Activated CD8-positive, alpha-beta memory T cell treated with anti-CD3 and anti-CD28 coated beads, Interleukin-2, amount 10 ng/mL, durations not matched to agents 7 days and 5 days (primary cell): ENCODE results near the gene THAP10. TPM values are rescaled to one million over a fixed set of nuclear protein-coding genes. Genes with fewer than 3 reads are reported as not detected.
"Not testable (repeated sequence)": the region's sequence is repeated elsewhere in the genome, so short reads cannot be mapped to it uniquely, and the experiment has no call there.

ENCODE experiments used
- ATAC-seq: fragments of 150-1000 bp; cut with Tn5 transposase; one replicate; pipeline ENCODE4 v1.10.0; 2021; ENCODE audit warnings: moderate library complexity
- CTCF ChIA-PET: fragments of 350-600 bp; sonication (Branson Sonifier 250); formaldehyde crosslinking; loops from one replicate; lab custom pipeline; 2021; ENCODE audit warnings: antibody characterized with exemption; lab: Charles Lee
- DNase-seq: peaks from one replicate; pipeline ENCODE4 v3.0.0-alpha.2; 2020
- H3K27ac Mint-ChIP-seq: one replicate; pipeline ENCODE4 v1.8.0; 2021; ENCODE audit warnings: mild to moderate bottlenecking, mixed read lengths
- H3K27me3 Mint-ChIP-seq: one replicate; pipeline ENCODE4 v1.8.0; 2021; ENCODE audit warnings: mixed read lengths
- H3K36me3 Mint-ChIP-seq: one replicate; pipeline ENCODE4 v1.8.0; 2021; ENCODE audit warnings: mild to moderate bottlenecking, mixed read lengths
- H3K4me1 Mint-ChIP-seq: one replicate; pipeline ENCODE4 v1.8.0; 2021; ENCODE audit warnings: mixed read lengths
- H3K4me3 Mint-ChIP-seq: one replicate; pipeline ENCODE4 v1.8.0; 2021; ENCODE audit warnings: mild to moderate bottlenecking, moderate library complexity, mixed read lengths
- H3K9me3 Mint-ChIP-seq: one replicate; pipeline ENCODE4 v1.8.0; 2022; ENCODE audit warnings: low read depth, mixed read lengths
- total RNA-seq, 2 experiments: library from RNA; stranded (reverse); gene quantifications; one replicate each; pipeline ENCODE4 v1.2.3, GENCODE V29; 2021

The THAP10 gene
- total RNA-seq, 2 experiments from 2014 or later: 0.20 to 0.47 TPM

GRCh38 chr15:70910958-70911357, 18.7 kb upstream of the THAP10 start:
- Mint-ChIP-seq H3K36me3 (no peaks in the 10 kb centered on the region), H3K27ac (no peak overlapping the region), H3K9me3 (peaks cover 7% of the 10 kb centered on the region), H3K4me3 (no peak overlapping the region), H3K4me1 (no peaks in the 10 kb centered on the region), H3K27me3 (peaks cover 13% of the 10 kb centered on the region)
- CTCF ChIA-PET: no interaction called here
- DNase-seq (no peak), ATAC-seq (no peak)

GRCh38 chr15:70907784-70908471, 15.7 kb upstream of the THAP10 start:
- Mint-ChIP-seq H3K9me3 (peaks cover 7% of the 10 kb centered on the region), H3K4me1 (no peaks in the 10 kb centered on the region), H3K36me3 (no peaks in the 10 kb centered on the region), H3K27ac (no peak overlapping the region), H3K27me3 (peaks cover 6% of the 10 kb centered on the region), H3K4me3 (no peak overlapping the region)
- DNase-seq (no peak), ATAC-seq (no peak)
- CTCF ChIA-PET: interaction anchor here (1.1 kb wide), 1 partner anchor 25 kb away, joined by 3 read pairs; no protein-coding TSS in a partner anchor

- Mint-ChIP-seq H3K4me1 (no peaks in the 10 kb centered on the region), H3K27me3 (peaks cover 6% of the 10 kb centered on the region), H3K4me3 (no peak overlapping the region), H3K27ac (no peak overlapping the region), H3K9me3 (peaks cover 7% of the 10 kb centered on the region), H3K36me3 (no peaks in the 10 kb centered on the region)
- ATAC-seq: no peak
- no peak for DNase-seq
- CTCF ChIA-PET: interaction anchor here (0.9 to 1.1 kb wide), 3 partner anchors 9 to 24 kb away, joined by 3 read pairs; no protein-coding TSS in a partner anchor
These were observed 14.6 kb upstream of the THAP10 start for GRCh38 chr15:70906842-70907241.

- Mint-ChIP-seq H3K4me3 (no peak overlapping the region), H3K27me3 (peaks cover 11% of the 10 kb centered on the region), H3K4me1 (no peaks in the 10 kb centered on the region), H3K36me3 (no peaks in the 10 kb centered on the region), H3K9me3 (peaks cover 2% of the 10 kb centered on the region), H3K27ac (no peak overlapping the region)
- ATAC-seq: no peak
- no peak for DNase-seq
- CTCF ChIA-PET: no interaction called here
These were observed 9.9 kb upstream of the THAP10 start for GRCh38 chr15:70902107-70902506.

DNA sequence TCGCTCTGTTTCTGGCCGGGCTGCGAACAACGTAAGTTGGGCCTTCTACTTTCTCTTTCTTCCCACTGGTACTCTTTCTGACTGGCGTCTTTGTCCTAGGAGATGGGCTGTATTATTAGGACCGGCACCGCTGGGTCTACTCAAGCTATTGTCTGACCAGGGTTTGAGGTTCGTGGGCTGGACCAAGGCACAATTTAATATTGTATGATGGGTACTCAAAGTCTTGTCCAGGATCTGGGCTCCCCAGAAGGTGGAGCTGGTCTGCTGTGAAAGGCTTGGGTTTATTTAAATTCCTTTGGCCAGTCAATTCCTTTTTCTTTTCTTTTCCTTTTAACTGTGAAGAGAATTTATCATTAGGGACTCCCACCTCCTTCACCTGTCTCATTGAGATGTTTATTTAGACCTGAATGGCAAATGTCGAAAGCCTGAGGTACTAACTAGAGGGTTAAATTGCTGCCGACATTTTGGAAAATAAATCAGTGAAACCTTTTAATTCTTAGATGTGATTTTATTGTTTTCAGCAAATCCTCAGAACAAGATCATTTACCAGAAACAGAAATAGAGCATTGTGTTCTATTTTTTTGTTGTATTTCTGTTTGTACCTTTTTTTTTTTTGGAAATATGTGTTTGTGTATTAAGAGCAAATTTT, 803 bp upstream of the THAP10 start:
- DNase-seq (no peak), ATAC-seq (no peak)
- H3K36me3 Mint-ChIP-seq: no peaks in the 10 kb centered on the region

GRCh38 chr15:70882361-70882760, 9.9 kb downstream of the THAP10 start:
- no peaks in the 10 kb centered on the region for H3K9me3 Mint-ChIP-seq
- DNase-seq (no peak), ATAC-seq (no peak)
- CTCF ChIA-PET: interaction anchor here (1.1 kb wide), 1 partner anchor 25 kb away, joined by 3 read pairs; no protein-coding TSS in a partner anchor
- no peak overlapping the region for H3K27ac Mint-ChIP-seq
- no peaks in the 10 kb centered on the region for H3K36me3 Mint-ChIP-seq
- no peak overlapping the region for H3K4me3 Mint-ChIP-seq
- peaks cover 2% of the 10 kb centered on the region for H3K4me1 Mint-ChIP-seq
- peaks cover 49% of the 10 kb centered on the region for H3K27me3 Mint-ChIP-seq

More for the DNA sequence above, 803 bp upstream of the THAP10 start:
- Mint-ChIP-seq H3K27me3 (peaks cover 64% of the 10 kb centered on the region), H3K4me3 (peak overlapping the region; percentile 76), H3K9me3 (no peaks in the 10 kb centered on the region), H3K27ac (peak overlapping the region; percentile 52), H3K4me1 (peaks cover 12% of the 10 kb centered on the region)
- CTCF ChIA-PET: no interaction called here

GRCh38 chr15:70880781-70881180, 11.5 kb downstream of the THAP10 start:
- no peak for ATAC-seq
- Mint-ChIP-seq H3K27ac (no peak overlapping the region), H3K27me3 (peaks cover 58% of the 10 kb centered on the region), H3K4me3 (no peak overlapping the region), H3K4me1 (peaks cover 2% of the 10 kb centered on the region), H3K36me3 (no peaks in the 10 kb centered on the region), H3K9me3 (no peaks in the 10 kb centered on the region)
- CTCF ChIA-PET: no interaction called here
- DNase-seq: no peak

GRCh38 chr15:70879401-70879800, 12.8 kb downstream of the THAP10 start:
- Mint-ChIP-seq H3K27ac (no peak overlapping the region), H3K4me1 (peaks cover 2% of the 10 kb centered on the region), H3K36me3 (no peaks in the 10 kb centered on the region), H3K9me3 (no peaks in the 10 kb centered on the region), H3K27me3 (peaks cover 65% of the 10 kb centered on the region), H3K4me3 (no peak overlapping the region)
- DNase-seq: no peak
- CTCF ChIA-PET: no interaction called here
- ATAC-seq: no peak

DNA sequence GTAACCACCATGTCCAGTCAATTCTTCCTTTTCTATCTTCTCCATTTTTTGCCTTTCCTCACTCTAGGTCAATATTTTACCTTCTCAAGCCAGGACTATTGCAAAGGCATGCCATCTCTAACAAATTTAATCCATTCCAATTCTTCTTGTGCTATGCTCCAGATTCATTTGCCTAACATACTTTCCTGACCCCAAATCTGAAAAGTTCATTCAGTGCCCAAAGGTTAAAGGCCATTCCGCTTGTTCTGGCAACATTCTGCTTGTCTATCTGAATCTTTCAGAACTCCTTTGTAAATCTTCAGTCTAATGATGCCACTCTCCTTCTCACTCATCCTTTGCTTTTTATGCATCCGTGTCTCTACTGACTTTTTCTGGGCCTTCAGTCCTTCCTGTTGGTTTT, 15.6 kb downstream of the THAP10 start:
- no peak for DNase-seq

DNA sequence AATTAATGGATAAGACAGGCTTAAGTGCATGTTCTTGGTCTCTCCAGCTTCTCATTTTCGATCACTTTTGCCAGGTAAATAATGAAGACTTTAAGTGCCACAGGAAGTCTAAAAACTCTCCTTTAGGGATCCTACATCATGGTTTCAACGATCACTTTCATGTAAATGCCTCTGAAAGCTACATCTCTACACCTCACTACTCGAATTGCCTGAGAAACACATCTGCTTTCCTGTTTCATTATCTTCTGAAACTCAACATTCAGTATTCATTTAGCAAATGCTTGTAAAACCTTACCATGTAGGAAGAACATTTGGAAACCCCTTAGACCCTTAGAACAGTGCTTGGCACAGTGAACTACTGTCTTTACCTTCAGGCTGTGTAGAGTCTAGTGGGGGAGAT, 16.2 kb downstream of the THAP10 start:
- no peak overlapping the region for H3K4me3 Mint-ChIP-seq
- no peaks in the 10 kb centered on the region for H3K9me3 Mint-ChIP-seq
- H3K36me3 Mint-ChIP-seq: no peaks in the 10 kb centered on the region
- DNase-seq (no peak), ATAC-seq (no peak)
- no peaks in the 10 kb centered on the region for H3K4me1 Mint-ChIP-seq
- no peak overlapping the region for H3K27ac Mint-ChIP-seq
- CTCF ChIA-PET: no interaction called here
- peaks cover 58% of the 10 kb centered on the region for H3K27me3 Mint-ChIP-seq

More for the DNA sequence above, 15.6 kb downstream of the THAP10 start:
- no peak overlapping the region for H3K4me3 Mint-ChIP-seq
- no peak overlapping the region for H3K27ac Mint-ChIP-seq
- no peaks in the 10 kb centered on the region for H3K9me3 Mint-ChIP-seq
- no peak for ATAC-seq
- H3K36me3 Mint-ChIP-seq: no peaks in the 10 kb centered on the region
- peaks cover 58% of the 10 kb centered on the region for H3K27me3 Mint-ChIP-seq
- CTCF ChIA-PET: no interaction called here
- H3K4me1 Mint-ChIP-seq: no peaks in the 10 kb centered on the region

GRCh38 chr15:70875001-70875782, 17.0 kb downstream of the THAP10 start:
- H3K9me3 Mint-ChIP-seq: no peaks in the 10 kb centered on the region
- DNase-seq (no peak), ATAC-seq (no peak)
- no peak overlapping the region for H3K27ac Mint-ChIP-seq
- H3K36me3 Mint-ChIP-seq: no peaks in the 10 kb centered on the region
- CTCF ChIA-PET: no interaction called here
- no peak overlapping the region for H3K4me3 Mint-ChIP-seq
- H3K4me1 Mint-ChIP-seq: peaks cover 1% of the 10 kb centered on the region
- peaks cover 52% of the 10 kb centered on the region for H3K27me3 Mint-ChIP-seq

GRCh38 chr15:70873232-70874054, 18.8 kb downstream of the THAP10 start:
- Mint-ChIP-seq H3K27ac (no peak overlapping the region), H3K36me3 (no peaks in the 10 kb centered on the region), H3K9me3 (no peaks in the 10 kb centered on the region), H3K4me3 (no peak overlapping the region), H3K27me3 (peaks cover 35% of the 10 kb centered on the region), H3K4me1 (peaks cover 2% of the 10 kb centered on the region)
- CTCF ChIA-PET: no interaction called here
- DNase-seq (no peak), ATAC-seq (no peak)

GRCh38 chr15:70871490-70871889, 20.7 kb downstream of the THAP10 start:
- H3K27ac Mint-ChIP-seq, H3K4me1 Mint-ChIP-seq, H3K4me3 Mint-ChIP-seq, CTCF ChIA-PET, H3K9me3 Mint-ChIP-seq, ATAC-seq, H3K36me3 Mint-ChIP-seq, DNase-seq: not testable (repeated sequence)
- H3K27me3 Mint-ChIP-seq: peaks cover 30% of the 10 kb centered on the region
